K562 (cell line): ENCODE data around the gene CACNA1C. TPM values are rescaled to one million over a fixed set of nuclear protein-coding genes. Genes with fewer than 3 reads are reported as not detected.

ENCODE experiments used
- ATAC-seq: fragments of 200-7000 bp; cut with Tn5 transposase; 3 replicates; pipeline ENCODE4 v1.9.1; 2020; ENCODE audit warnings: moderate library complexity
- BruUV-seq: library from RNA; stranded (reverse); fragments of 400-500 nt; replicated peaks from 2 replicates; lab custom pipeline; 2021; lab: Mats Ljungman, UMichigan
- CTCF ChIA-PET: fragments of 300-600 bp; formaldehyde crosslinking; extraction: SDS; loops from one replicate; lab custom pipeline; 2021; ENCODE audit warnings: low intra/inter-chr PET ratio; lab: Yijun Ruan, JAX
- POLR2A ChIA-PET: fragments of 300-600, 350-650 bp; sonication (Branson Sonifier 250); formaldehyde crosslinking; extraction: SDS; loops from one replicate; lab custom pipeline; 2021; ENCODE audit warnings: antibody characterized with exemption, inconsistent platforms; lab: Yijun Ruan, JAX
- DNase-seq, 4 experiments: peaks; one replicate each; pipeline versions ENCODE4 v3.0.0 to v3.0.0-alpha.2; 2011 to 2018; ENCODE audit warnings: low spot score in 3 of 4, mixed read lengths in 3 of 4; ENCODE audit errors: extremely low read depth in 1 of 4
- FAIRE-seq: peaks from 2 replicates; lab custom pipeline; 2011; peaks lifted over from hg19 to GRCh38; lab: Jason Lieb, UNC
- H2AFZ ChIP-seq: 2 replicates; pipeline ENCODE4 v1.6.0; 2011; ENCODE audit warnings: low read depth, low read length, control low read depth, inconsistent platforms
- H3K27ac ChIP-seq: fragments of 200-600 bp; 3 replicates; pipeline ENCODE4 v1.8.0; 2011; ENCODE audit warnings: low read depth, mild to moderate bottlenecking, control low read depth, inconsistent platforms, low read length, moderate library complexity, mixed read lengths; ENCODE audit errors: extremely low read depth
- H3K27me3 ChIP-seq, 2 experiments: fragments of 300-600 bp in 1 of 2; 2 replicates in 1 of 2; 3 replicates in 1 of 2; pipeline versions ENCODE4 v1.6.0 to v1.8.0; 2011; ENCODE audit warnings: inconsistent platforms in 2 of 2, low read length in 2 of 2, mild to moderate bottlenecking in 1 of 2, mixed read lengths in 1 of 2, moderate library complexity in 1 of 2; ENCODE audit not compliant: control insufficient read depth in 2 of 2, insufficient read depth in 2 of 2
- H3K36me3 ChIP-seq: fragments of 300-600 bp; 3 replicates; pipeline ENCODE4 v1.8.0; 2011; ENCODE audit warnings: mild to moderate bottlenecking, low read length, inconsistent platforms; ENCODE audit not compliant: control insufficient read depth, insufficient read depth
- H3K4me1 ChIP-seq, 2 experiments: fragments of 200-600 bp in 1 of 2; replicated peaks in 1 of 2; 2 replicates in 1 of 2; 3 replicates in 1 of 2; pipeline versions ENCODE4 v1.5.1 to v1.8.0; 2011; ENCODE audit warnings: inconsistent platforms in 2 of 2, low read length in 2 of 2, mild to moderate bottlenecking in 1 of 2, mixed read lengths in 1 of 2, moderate library complexity in 1 of 2; ENCODE audit not compliant: control insufficient read depth in 2 of 2, insufficient read depth in 2 of 2
- H3K4me2 ChIP-seq: 2 replicates; pipeline ENCODE4 v1.6.1; 2011; ENCODE audit warnings: low read length, control low read depth, inconsistent platforms, mixed read lengths; ENCODE audit not compliant: insufficient read depth
- H3K4me3 ChIP-seq: fragments of 200-600 bp; sonication (generic), shearing (Covaris generic); 2 replicates; pipeline ENCODE4 v1.5.1; 2016; ENCODE audit warnings: control low read depth, inconsistent platforms
- H3K79me2 ChIP-seq: fragments of 200-600 bp; 3 replicates; pipeline ENCODE4 v1.8.0; 2011; ENCODE audit warnings: low read length, inconsistent platforms; ENCODE audit not compliant: control insufficient read depth, insufficient read depth
- H3K9ac ChIP-seq, 2 experiments: 2 replicates each; pipeline versions ENCODE4 v1.6.0 to v1.6.1; 2011; ENCODE audit warnings: low read depth in 2 of 2, low read length in 2 of 2, control low read depth in 1 of 2, inconsistent platforms in 1 of 2, mild to moderate bottlenecking in 1 of 2, mixed read lengths in 1 of 2; ENCODE audit not compliant: insufficient read depth in 1 of 2
- H3K9me1 ChIP-seq: one replicate; pipeline ENCODE4 v1.6.0; 2011; ENCODE audit warnings: inconsistent platforms, mild to moderate bottlenecking, low read length, moderate library complexity; ENCODE audit not compliant: control insufficient read depth, insufficient read depth
- H3K9me3 ChIP-seq: replicated peaks from 2 replicates; pipeline ENCODE4 v1.5.1; 2011; ENCODE audit warnings: low read depth, low read length, inconsistent platforms; ENCODE audit not compliant: control insufficient read depth, insufficient read depth
- H4K20me1 ChIP-seq: replicated peaks from 2 replicates; pipeline ENCODE4 v1.6.1; 2011; ENCODE audit warnings: low read length, inconsistent platforms, mixed read lengths; ENCODE audit not compliant: control insufficient read depth, insufficient read depth
- ARID2 ChIP-seq: fragments of 450-650 bp; IDR thresholded peaks from 2 replicates; pipeline ENCODE4 v1.6.1; 2017; ENCODE audit warnings: antibody characterized with exemption, mild to moderate bottlenecking
- COPS2 ChIP-seq: fragments of 450-650 bp; conservative IDR thresholded peaks from 2 replicates; pipeline ENCODE4 v1.6.1; 2016; ENCODE audit warnings: mild to moderate bottlenecking, moderate library complexity
- CREB3 ChIP-seq: fragments of 450-650 bp; conservative IDR thresholded peaks from 2 replicates; pipeline ENCODE4 v1.6.1; 2016; ENCODE audit warnings: missing genetic modification characterization, low read depth, mild to moderate bottlenecking, missing compliant biosample characterization, moderate library complexity
- DDX20 ChIP-seq: fragments of 450-650 bp; IDR thresholded peaks from 2 replicates; pipeline ENCODE4 v1.6.1; 2016; ENCODE audit warnings: missing genetic modification characterization, low read depth, mild to moderate bottlenecking, missing compliant biosample characterization, moderate library complexity
- DMBX1 ChIP-seq: fragments of 250-450 bp; sonication (Bioruptor Pico); IDR thresholded peaks from 2 replicates; pipeline ENCODE4 v1.8.0; 2022; ENCODE audit warnings: inconsistent platforms, mild to moderate bottlenecking, moderate library complexity, borderline replicate concordance
- GTF2F1 ChIP-seq: IDR thresholded peaks from 2 replicates; pipeline ENCODE4 v1.6.1; 2011; ENCODE audit warnings: low read depth, low read length, improper control_type of control experiment
- JUN ChIP-seq, 2 experiments: sonication (generic) in 1 of 2; formaldehyde crosslinking in 1 of 2; IDR thresholded peaks; 2 replicates each; pipeline versions ENCODE4 v1.6.1 to v1.8.0; 2012 to 2022; ENCODE audit warnings: borderline replicate concordance in 2 of 2, mild to moderate bottlenecking in 2 of 2, improper control_type of control experiment in 1 of 2, low read depth in 1 of 2, low read length in 1 of 2, missing genetic modification reagents in 1 of 2
- MIER1 ChIP-seq: fragments of 450-650 bp; IDR thresholded peaks from 2 replicates; pipeline ENCODE4 v1.6.1; 2016; ENCODE audit warnings: antibody characterized with exemption, mild to moderate bottlenecking, low read depth
- SOX6 ChIP-seq: fragments of 450-650 bp; IDR thresholded peaks from 2 replicates; pipeline ENCODE4 v1.6.1; 2014; ENCODE audit warnings: mild to moderate bottlenecking
- TAF1 ChIP-seq: IDR thresholded peaks from 2 replicates; pipeline ENCODE4 v1.6.1; 2011; ENCODE audit warnings: mild to moderate bottlenecking, low read length, moderate library complexity; ENCODE audit not compliant: insufficient read depth, control insufficient read depth, severe bottlenecking; ENCODE audit errors: extremely low read depth
- ZFX ChIP-seq: sonication (generic); formaldehyde crosslinking; IDR thresholded peaks from 2 replicates; pipeline ENCODE4 v1.8.0; 2022; ENCODE audit warnings: mild to moderate bottlenecking, missing genetic modification reagents, moderate library complexity
- ZNF431 ChIP-seq: sonication (generic); formaldehyde crosslinking; IDR thresholded peaks from 2 replicates; pipeline ENCODE4 v1.8.0; 2022; ENCODE audit warnings: mild to moderate bottlenecking, missing genetic modification reagents
- WGBS: fragments of 100-300 bp; shearing (Covaris generic); methylation state at CpG from one replicate; pipeline ENCODE4 v1.1.6; 2016; ENCODE audit warnings: low coverage, mixed read lengths; ENCODE audit not compliant: insufficient coverage; ENCODE audit errors: missing lambda C conversion rate; 5-methylcytosine and 5-hydroxymethylcytosine counted together
- in situ Hi-C: fragments of 300-500 bp; cut with MboI; formaldehyde crosslinking; loops from 4 replicates; pipeline ENCODE4 v1.15.0; 2018; ENCODE audit warnings: inconsistent platforms, mixed read lengths
- intact Hi-C: fragments of 100-400 bp; cut with micrococcal nuclease; formaldehyde crosslinking; loops from 2 replicates; pipeline ENCODE4 v1.14.2; 2022
- polyA plus RNA-seq, 8 experiments: library from polyadenylated mRNA; depleted of rRNA in 4 of 8; stranded (reverse) in 5 of 8; unstranded in 3 of 8; fragments of >200 nt; fragmentation: Nextera tagmentation in 2 of 8; fragmentation: Illumina TruSeq in 1 of 8; extraction: Ambion mirVana in 2 of 8; extraction: Trizol in 1 of 8; gene quantifications; 2 replicates each; pipeline versions ENCODE4 v1.2.1 to v1.2.3, GENCODE V29; 2011 to 2014; ENCODE audit warnings: inconsistent platforms in 1 of 8, missing spikeins in 1 of 8
- total RNA-seq, 7 experiments: library from RNA; depleted of rRNA in 6 of 7; stranded (reverse); fragments of >200 nt in 6 of 7; fragmentation: Illumina TruSeq in 2 of 7; extraction: Trizol in 2 of 7; gene quantifications; 2 replicates each; pipeline versions ENCODE4 v1.2.1 to v1.2.3, GENCODE V29; 2011 to 2021; ENCODE audit warnings: low replicate concordance in 1 of 7
- TF ChIP-seq, protein P1 (sequence below): sonication (generic); formaldehyde crosslinking; IDR thresholded peaks from 2 replicates; pipeline ENCODE4 v1.8.1; 2023; ENCODE audit warnings: mild to moderate bottlenecking, missing genetic modification reagents

CACNA1C gene
- total and polyA plus RNA-seq, 9 of the 15 experiments (the other 6 are each of a cell fraction or from before 2014, with no cell fraction given) = not detected

- TF ChIP-seq ZNF431 (no peak), JUN (IDR thresholded peaks at IDR 0.05; ENCODE audit: borderline replicate concordance, low read depth, low read length) (no peak), JUN (CRISPR knock-in tag; IDR thresholded peaks at IDR 0.05; ENCODE audit: borderline replicate concordance) (no peak), SOX6 (no peak), COPS2 (no peak)
Measured at GRCh38 chr12:2412305-2412643, 359.5 kb downstream of the CACNA1C start (continued).

DNA sequence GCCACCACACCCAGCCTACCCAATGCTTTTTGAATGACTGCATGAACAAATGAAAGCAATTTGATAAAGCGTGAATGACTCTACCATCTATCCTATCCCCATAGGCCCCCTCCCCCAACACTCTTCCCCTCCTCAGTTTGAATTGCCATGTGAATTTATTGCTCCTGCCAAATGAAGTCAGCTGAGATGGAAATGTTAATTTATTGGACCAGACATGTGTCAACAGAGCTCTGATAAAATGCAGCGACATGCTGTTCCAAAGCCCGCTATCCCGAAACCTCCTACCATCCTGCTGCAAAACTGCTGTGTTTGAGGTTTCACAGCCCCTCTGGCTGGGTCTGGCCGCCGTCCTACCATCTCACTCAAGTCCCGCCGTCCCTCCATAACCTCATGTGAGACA is 360.5 kb downstream of the CACNA1C start:
- Histone ChIP-seq H2AFZ (no peak overlapping the region), H3K9ac (no peak overlapping the region), H4K20me1 (no peaks in the 10 kb centered on the region), H3K9me1 (no peaks in the 10 kb centered on the region), H3K9me3 (no peaks in the 10 kb centered on the region), H3K4me2 (no peak overlapping the region), H3K27me3 (peaks cover 4 to 40% of the 10 kb centered on the region in 2 experiments; a peak in 4 of 5 replicates), H3K27ac (no peak overlapping the region), H3K4me1 (no peaks in the 10 kb centered on the region), H3K36me3 (no peaks in the 10 kb centered on the region), H3K79me2 (no peaks in the 10 kb centered on the region), H3K4me3 (no peak overlapping the region)
- CTCF ChIA-PET = no interaction called here
- ATAC-seq = no peak
- POLR2A ChIA-PET = interaction anchor here (1.4 kb wide), 1 partner anchor 12 kb away, joined by 5 read pairs; no protein-coding TSS in a partner anchor
- FAIRE-seq = no peak
- in situ Hi-C loops (no loop called here), intact Hi-C loops (no loop called here)
- no peak for DNase-seq
- no TSS peak for BruUV-seq
- TF ChIP-seq MIER1 (no peak), DMBX1 (CRISPR knock-in tag) (no peak), ARID2 (no peak), CREB3 (tag) (no peak), ZFX (CRISPR knock-in tag) (no peak), GTF2F1 (no peak), DDX20 (tag) (no peak), COPS2 (no peak), TAF1 (no peak)
- TF ChIP-seq, protein P1, sequence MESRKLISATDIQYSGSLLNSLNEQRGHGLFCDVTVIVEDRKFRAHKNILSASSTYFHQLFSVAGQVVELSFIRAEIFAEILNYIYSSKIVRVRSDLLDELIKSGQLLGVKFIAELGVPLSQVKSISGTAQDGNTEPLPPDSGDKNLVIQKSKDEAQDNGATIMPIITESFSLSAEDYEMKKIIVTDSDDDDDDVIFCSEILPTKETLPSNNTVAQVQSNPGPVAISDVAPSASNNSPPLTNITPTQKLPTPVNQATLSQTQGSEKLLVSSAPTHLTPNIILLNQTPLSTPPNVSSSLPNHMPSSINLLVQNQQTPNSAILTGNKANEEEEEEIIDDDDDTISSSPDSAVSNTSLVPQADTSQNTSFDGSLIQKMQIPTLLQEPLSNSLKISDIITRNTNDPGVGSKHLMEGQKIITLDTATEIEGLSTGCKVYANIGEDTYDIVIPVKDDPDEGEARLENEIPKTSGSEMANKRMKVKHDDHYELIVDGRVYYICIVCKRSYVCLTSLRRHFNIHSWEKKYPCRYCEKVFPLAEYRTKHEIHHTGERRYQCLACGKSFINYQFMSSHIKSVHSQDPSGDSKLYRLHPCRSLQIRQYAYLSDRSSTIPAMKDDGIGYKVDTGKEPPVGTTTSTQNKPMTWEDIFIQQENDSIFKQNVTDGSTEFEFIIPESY (CRISPR knock-in tag) = no peak
- WGBS = 10% methylated on average over 7 of the region's 8 CpGs
